Sigmoid colon (tissue), 7 donors: Measurements from ENCODE around the gene CSPG4. TPM values are rescaled to one million over a fixed set of nuclear protein-coding genes. Genes with fewer than 3 reads are reported as not detected.
A peak's percentile ranks its signal among the peaks of the same experiment; 100 is the strongest.

Experiments
- DNase-seq: peaks from one replicate; pipeline ENCODE4 v3.0.0-alpha.2; 2019
- H3K27ac ChIP-seq, 4 donors: fragments of 200-600 bp; sonication (generic); one replicate each; pipeline ENCODE4 v1.5.1; 2016 to 2019; ENCODE audit warnings: mild to moderate bottlenecking in 1 of 4
- H3K27me3 ChIP-seq, 3 donors: fragments of 200-600 bp; sonication (generic); one replicate each; pipeline ENCODE4 v1.5.1; 2019; ENCODE audit warnings: mild to moderate bottlenecking in 1 of 3
- H3K36me3 ChIP-seq, 4 donors: fragments of 200-600 bp; sonication (generic); one replicate each; pipeline ENCODE4 v1.5.1; 2016 to 2019
- H3K4me1 ChIP-seq, 4 donors: fragments of 200-600 bp; sonication (generic); one replicate each; pipeline ENCODE4 v1.5.1; 2017 to 2019
- H3K4me3 ChIP-seq, 4 donors: fragments of 200-600 bp; sonication (generic); one replicate each; pipeline ENCODE4 v1.5.1; 2017 to 2019; ENCODE audit warnings: mild to moderate bottlenecking in 2 of 4, moderate library complexity in 1 of 4
- H3K9me3 ChIP-seq, 4 donors: fragments of 200-600 bp in 3 of 4; sonication (generic) in 3 of 4; one replicate each; pipeline versions ENCODE4 v1.5.1 to v1.6.1; 2013 to 2019
- EP300 ChIP-seq, 4 donors: sonication (generic); formaldehyde crosslinking; IDR thresholded peaks; one replicate each; pipeline ENCODE4 v1.6.1; 2017; ENCODE audit warnings: antibody characterized with exemption in 4 of 4
- POLR2A ChIP-seq, 2 donors: fragments of 450-650 bp; IDR thresholded peaks; one replicate each; pipeline ENCODE4 v1.6.1; 2016; ENCODE audit warnings: antibody characterized with exemption in 2 of 2, mild to moderate bottlenecking in 2 of 2, moderate library complexity in 2 of 2
- POLR2AphosphoS5 ChIP-seq, 4 donors: sonication (generic); formaldehyde crosslinking; IDR thresholded peaks; one replicate each; pipeline ENCODE4 v1.6.1; 2017; ENCODE audit warnings: antibody characterized with exemption in 4 of 4
- WGBS, 2 donors: extraction: QIAGEN DNeasy Blood & Tissue Kit; methylation state at CpG; one replicate each; pipeline ENCODE4 v1.1.7; 2013; 5-methylcytosine and 5-hydroxymethylcytosine counted together
- intact Hi-C: fragments of 100-400 bp; cut with DNase I; formaldehyde crosslinking; loops from one replicate; pipeline ENCODE4 v1.15.1; 2023
- polyA plus RNA-seq, 3 donors: library from polyadenylated mRNA; stranded (reverse); fragments of 200-250 nt; gene quantifications; one replicate each; pipeline ENCODE4 v1.2.3, GENCODE V29; 2013
- total RNA-seq, 4 donors: library from RNA; depleted of rRNA; stranded (reverse); fragments of >200 nt; gene quantifications; one replicate each; pipeline ENCODE4 v1.1.0, GENCODE V29; 2016
- TF ChIP-seq, protein P1 (sequence below), 4 experiments: fragments of 450-650 bp in 3 of 4; fragments of 200-600 bp in 1 of 4; IDR thresholded peaks; one replicate each; pipeline ENCODE4 v1.5.1; 2016 to 2019; ENCODE audit warnings: antibody characterized with exemption in 4 of 4, mild to moderate bottlenecking in 3 of 4, moderate library complexity in 2 of 4
- donor health status: healthy with polysubstance abuse.
- donor health status: Bipolar disorder and iron deficiency.
- donor health status: healthy.

Gene CSPG4
- total and polyA plus RNA-seq, 7 donors: 0.23 to 151 (median 45.7) TPM

DNA sequence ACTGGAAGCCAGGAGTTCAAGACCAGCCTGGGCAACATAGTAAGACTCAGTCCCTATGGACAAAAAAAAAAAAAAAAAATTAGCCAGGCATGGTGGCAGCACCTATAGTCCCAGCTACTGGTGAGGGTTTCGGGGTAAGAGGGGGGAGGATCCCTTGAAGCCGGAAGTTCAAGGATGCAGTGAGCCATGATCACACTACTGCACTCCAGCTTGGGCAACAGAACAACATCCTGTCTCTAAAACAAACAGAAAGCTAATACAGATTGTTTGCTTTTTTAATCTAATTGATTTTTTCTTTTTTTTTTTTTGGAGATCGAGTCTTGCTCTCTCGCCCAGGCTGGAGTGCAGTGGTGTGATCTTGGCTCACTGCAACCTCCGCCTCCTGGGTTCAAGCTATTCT is 71.0 kb downstream of the CSPG4 start:
- no peak for DNase-seq
- Histone ChIP-seq H3K4me1 (peaks cover 0 to 45% (median 36%) of the 10 kb centered on the region in 4 donors), H3K4me3 (no peak overlapping the region), H3K9me3 (no peaks in the 10 kb centered on the region), H3K27ac (no peak overlapping the region), H3K36me3 (no peaks in the 10 kb centered on the region), H3K27me3 (no peaks in the 10 kb centered on the region)
- 76 to 82% methylated on average over 5 of the region's 5 CpGs for WGBS, 2 donors
- TF ChIP-seq, protein P1, sequence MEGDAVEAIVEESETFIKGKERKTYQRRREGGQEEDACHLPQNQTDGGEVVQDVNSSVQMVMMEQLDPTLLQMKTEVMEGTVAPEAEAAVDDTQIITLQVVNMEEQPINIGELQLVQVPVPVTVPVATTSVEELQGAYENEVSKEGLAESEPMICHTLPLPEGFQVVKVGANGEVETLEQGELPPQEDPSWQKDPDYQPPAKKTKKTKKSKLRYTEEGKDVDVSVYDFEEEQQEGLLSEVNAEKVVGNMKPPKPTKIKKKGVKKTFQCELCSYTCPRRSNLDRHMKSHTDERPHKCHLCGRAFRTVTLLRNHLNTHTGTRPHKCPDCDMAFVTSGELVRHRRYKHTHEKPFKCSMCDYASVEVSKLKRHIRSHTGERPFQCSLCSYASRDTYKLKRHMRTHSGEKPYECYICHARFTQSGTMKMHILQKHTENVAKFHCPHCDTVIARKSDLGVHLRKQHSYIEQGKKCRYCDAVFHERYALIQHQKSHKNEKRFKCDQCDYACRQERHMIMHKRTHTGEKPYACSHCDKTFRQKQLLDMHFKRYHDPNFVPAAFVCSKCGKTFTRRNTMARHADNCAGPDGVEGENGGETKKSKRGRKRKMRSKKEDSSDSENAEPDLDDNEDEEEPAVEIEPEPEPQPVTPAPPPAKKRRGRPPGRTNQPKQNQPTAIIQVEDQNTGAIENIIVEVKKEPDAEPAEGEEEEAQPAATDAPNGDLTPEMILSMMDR (IDR thresholded peaks at IDR 0.05): no peak
- no peak for TF ChIP-seq POLR2AphosphoS5 (IDR thresholded peaks at IDR 0.05)
- no peak for TF ChIP-seq POLR2A (IDR thresholded peaks at IDR 0.05)
- TF ChIP-seq EP300 (IDR thresholded peaks at IDR 0.05): no peak
- intact Hi-C loops: loop anchor here (5.0 kb wide), 1 partner anchor 189 kb away; the partner anchor contains the start of gene SIN3A

GRCh38 chr15:75641179-75641503 is 71.5 kb downstream of the CSPG4 start:
- H3K27ac ChIP-seq: peak overlapping the region in 2 of 4 donors; percentile 92 to 93
- WGBS, 2 donors: 68 to 78% methylated on average over 4 of the region's 4 CpGs

DNA sequence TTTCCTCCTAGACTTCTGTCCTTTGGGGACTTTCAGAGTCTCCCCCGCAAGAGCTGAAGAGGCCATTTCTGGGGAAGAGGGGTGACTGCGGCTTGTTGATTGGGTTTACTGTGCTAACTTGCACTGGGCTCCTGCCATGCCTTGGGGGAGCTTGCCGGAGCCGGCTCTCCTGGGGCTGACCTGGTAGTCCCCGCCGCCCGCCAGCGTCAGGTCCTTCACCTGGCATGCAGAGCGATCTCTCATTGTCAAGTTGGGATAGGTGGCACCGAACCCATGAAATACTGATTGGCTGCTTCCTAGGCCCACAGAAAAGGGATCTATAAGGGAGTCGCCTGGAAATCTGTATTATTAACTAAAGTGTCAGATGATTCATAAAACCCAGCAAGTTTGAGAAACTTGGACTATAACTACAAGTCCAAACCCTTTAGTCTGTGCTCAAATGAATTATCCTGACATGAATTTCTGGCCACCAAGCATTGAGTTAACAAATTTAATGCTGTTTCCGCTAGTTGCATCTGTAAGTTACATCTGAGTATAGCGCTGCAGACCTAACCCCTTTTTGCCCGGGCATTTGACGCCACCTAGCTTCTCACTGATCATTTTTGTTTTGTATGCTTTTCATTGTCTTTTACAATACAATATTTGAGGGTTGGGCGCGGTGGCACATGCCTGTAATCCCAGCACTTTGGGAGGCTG is 72.0 kb downstream of the CSPG4 start:
- Histone ChIP-seq H3K9me3 (no peaks in the 10 kb centered on the region), H3K27me3 (no peaks in the 10 kb centered on the region), H3K4me1 (peaks cover 0 to 41% (median 29%) of the 10 kb centered on the region in 4 donors), H3K4me3 (peak overlapping the region; percentile 76 to 84 (median 81)), H3K27ac (peak overlapping the region; percentile 88 to 93 (median 92)), H3K36me3 (no peaks in the 10 kb centered on the region)
- intact Hi-C loops: loop anchor here (5.0 kb wide), 1 partner anchor 188 kb away; the partner anchor contains the start of gene SIN3A
- 2 to 3% methylated on average over 17 of the region's 17 CpGs for WGBS, 2 donors
- no peak for DNase-seq
- no peak for TF ChIP-seq EP300 (IDR thresholded peaks at IDR 0.05)
- no peak for TF ChIP-seq POLR2AphosphoS5 (IDR thresholded peaks at IDR 0.05)
- peak in 1 of 2 donors; percentile 63 for TF ChIP-seq POLR2A (IDR thresholded peaks at IDR 0.05)

More at GRCh38 chr15:75641179-75641503, 71.5 kb downstream of the CSPG4 start:
- DNase-seq: no peak
- peaks cover 0 to 45% (median 32%) of the 10 kb centered on the region in 4 donors for H3K4me1 ChIP-seq
- no peaks in the 10 kb centered on the region for H3K9me3 ChIP-seq
- H3K36me3 ChIP-seq: no peaks in the 10 kb centered on the region
- no peaks in the 10 kb centered on the region for H3K27me3 ChIP-seq
- H3K4me3 ChIP-seq: no peak overlapping the region
- no peak for TF ChIP-seq POLR2AphosphoS5 (IDR thresholded peaks at IDR 0.05)
- TF ChIP-seq POLR2A (IDR thresholded peaks at IDR 0.05): no peak
- TF ChIP-seq, protein P1 (IDR thresholded peaks at IDR 0.05): no peak
- TF ChIP-seq EP300 (IDR thresholded peaks at IDR 0.05): no peak
- intact Hi-C loops: loop anchor here (5.0 kb wide), 1 partner anchor 189 kb away; the partner anchor contains the start of gene SIN3A

DNA sequence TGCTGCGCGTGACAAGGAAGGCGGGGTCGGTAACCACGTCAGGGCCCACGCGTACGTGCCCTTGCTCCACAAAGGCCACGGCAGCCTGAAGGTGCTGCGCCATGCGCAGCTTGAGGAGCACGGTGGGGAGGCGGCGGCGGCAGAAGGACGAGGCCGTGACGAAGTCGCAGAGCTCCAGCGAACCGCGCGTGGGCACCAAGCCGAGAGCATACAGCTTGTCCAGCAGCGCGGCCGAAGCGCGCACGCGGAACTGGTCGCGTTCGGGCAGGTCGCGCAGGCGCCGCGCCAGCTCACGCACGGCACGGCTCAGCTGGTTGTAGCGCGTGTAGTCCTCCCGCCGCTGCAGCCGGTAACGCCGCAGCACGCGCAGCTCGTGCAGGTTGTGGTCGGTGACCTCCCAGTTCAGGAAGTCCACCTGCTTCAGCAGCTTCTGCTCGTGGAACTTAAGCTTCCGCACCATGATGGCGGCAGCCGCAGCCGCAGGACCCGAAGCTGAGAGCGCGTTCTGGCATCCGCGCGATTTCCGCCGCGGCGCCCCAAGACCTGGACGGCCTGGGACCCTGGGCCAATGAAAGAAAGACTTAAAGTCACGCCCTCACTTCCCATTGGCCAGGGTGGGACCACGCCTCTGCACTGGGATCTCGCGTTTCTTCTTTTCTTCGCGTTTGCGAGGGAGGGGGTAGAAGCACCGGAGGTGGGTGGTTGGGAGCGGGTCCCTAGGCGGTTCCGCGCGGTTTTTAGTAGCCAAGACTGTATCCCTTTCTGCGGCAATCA is 72.8 kb downstream of the CSPG4 start, which contains the start of gene IMP3:
IMP3 (minus strand) TSS at position 516 of the 774 bp plus-strand sequence; CDS start at position 460, 56 bp downstream.
- Histone ChIP-seq H3K36me3 (no peaks in the 10 kb centered on the region), H3K4me1 (peaks cover 0 to 41% (median 29%) of the 10 kb centered on the region in 4 donors), H3K27me3 (no peaks in the 10 kb centered on the region), H3K9me3 (no peaks in the 10 kb centered on the region), H3K4me3 (peak within 1 kb of the TSS; percentile 76 to 84 (median 81)), H3K27ac (peak within 1 kb of the TSS; percentile 88 to 93 (median 92))
- intact Hi-C loops: loop anchor here (5.0 kb wide), 4 partner anchors 42 to 188 kb away; partner anchors contain the start of gene SIN3A
- 0 to 1% methylated on average over 83 of the region's 83 CpGs for WGBS, 2 donors
- peak; percentile 98 for DNase-seq
- peak; percentile 98 to 99 (median 98) for TF ChIP-seq POLR2AphosphoS5 (IDR thresholded peaks at IDR 0.05)
- TF ChIP-seq, protein P1 (IDR thresholded peaks at IDR 0.05): no peak
- peak in 1 of 4 donors; percentile 27 for TF ChIP-seq EP300 (IDR thresholded peaks at IDR 0.05)
- peak; percentile 93 to 97 for TF ChIP-seq POLR2A (IDR thresholded peaks at IDR 0.05)
